Islet of Langerhans (tissue), 1 donor: ENCODE measurements around the gene OPTN.
"Not testable (repeated sequence)": the region's sequence is repeated elsewhere in the genome, so short reads cannot be mapped to it uniquely, and the experiment has no call there.

ENCODE experiments used
- FAIRE-seq: peaks from one replicate; lab custom pipeline; 2011; peaks lifted over from hg19 to GRCh38; lab: Jason Lieb, UNC

The OPTN gene

GRCh38 chr10:13120786-13121499, 21.0 kb downstream of the OPTN start:
- no peak for FAIRE-seq

DNA sequence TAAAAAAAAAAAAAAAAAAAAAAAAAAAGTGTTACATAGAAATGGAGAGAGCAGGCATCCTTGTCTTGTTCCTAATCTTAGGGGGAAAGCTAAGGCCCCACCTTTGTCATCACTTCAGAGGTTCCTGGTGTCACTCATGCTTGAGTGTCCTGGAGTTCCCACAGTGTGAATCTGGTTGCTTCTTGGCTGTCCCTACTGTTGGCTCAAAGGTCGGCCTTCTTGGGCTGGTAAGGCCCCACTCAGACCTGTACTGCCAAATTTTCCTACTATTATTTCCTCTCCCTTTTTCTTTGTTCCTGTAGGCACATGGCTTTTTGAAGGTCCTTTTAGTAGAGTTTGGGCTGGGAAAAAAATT, 21.5 kb downstream of the OPTN start:
- no peak for FAIRE-seq

GRCh38 chr10:13136651-13137050, 36.7 kb downstream of the OPTN start:
- FAIRE-seq: no peak

GRCh38 chr10:13139150-13139549, 39.2 kb downstream of the OPTN start:
- no peak for FAIRE-seq

DNA sequence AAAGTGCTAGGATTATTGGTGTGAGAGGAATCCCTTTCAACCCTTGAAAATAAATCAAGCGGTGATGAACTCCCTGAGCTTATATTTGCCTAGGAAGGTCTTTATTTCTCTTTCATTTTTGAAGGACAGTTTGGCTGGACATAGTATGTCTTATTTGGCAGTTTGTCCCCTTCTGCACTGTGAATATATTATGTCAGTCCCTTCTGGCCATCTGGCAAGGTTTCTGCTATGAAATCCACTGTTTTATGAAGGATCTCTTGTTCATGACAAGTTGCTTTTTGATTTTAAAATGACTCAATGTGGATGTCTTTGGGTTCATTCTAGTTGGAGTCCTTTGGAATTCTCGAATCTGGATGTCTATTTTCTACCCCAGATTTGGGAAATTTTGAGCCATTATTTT, 39.7 kb downstream of the OPTN start:
- no peak for FAIRE-seq

GRCh38 chr10:13140627-13141190, 40.7 kb downstream of the OPTN start:
- no peak for FAIRE-seq

DNA sequence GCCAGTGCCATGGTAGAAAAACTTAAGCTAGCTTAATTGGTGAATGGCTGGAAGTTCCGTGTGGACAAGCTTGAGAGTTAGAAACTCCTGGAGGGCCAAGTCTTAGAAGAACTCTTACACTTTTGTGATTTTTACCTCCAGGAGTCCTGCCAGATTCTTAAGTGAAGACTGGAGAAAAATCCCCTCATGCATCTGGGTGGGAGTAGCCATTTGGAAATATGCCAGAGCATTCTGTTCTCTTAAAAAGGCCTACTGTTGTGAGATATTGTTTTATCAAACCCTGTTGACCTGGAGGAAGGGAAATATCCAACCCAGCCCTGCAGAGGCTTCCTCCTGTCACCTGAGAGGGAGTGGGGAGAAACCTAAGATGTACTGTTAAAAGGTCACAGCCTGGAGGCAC, 43.8 kb downstream of the OPTN start:
- no peak for FAIRE-seq

DNA sequence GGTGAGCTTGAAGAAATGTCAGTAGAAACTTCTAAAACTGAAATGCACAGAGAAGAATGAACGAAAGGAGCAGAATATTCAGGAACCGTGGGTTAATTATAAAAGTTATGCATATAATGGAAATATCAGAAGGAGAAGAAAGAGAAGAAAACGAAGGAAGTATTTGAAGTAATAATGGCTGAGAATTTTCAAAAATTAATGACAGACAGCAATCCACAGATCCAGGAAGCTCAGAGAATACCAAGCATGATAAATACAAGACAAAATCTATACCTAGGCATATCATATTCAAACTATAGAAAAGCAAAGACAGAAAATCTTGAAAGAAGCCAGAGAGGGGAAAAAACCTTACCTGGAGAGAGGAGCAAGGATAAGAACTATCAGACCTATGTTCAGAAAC, 44.9 kb downstream of the OPTN start:
- FAIRE-seq: no peak

- FAIRE-seq: no peak
Measured at GRCh38 chr10:13146379-13146778, 46.4 kb downstream of the OPTN start.

GRCh38 chr10:13147161-13147560, 47.2 kb downstream of the OPTN start:
- FAIRE-seq: no peak

DNA sequence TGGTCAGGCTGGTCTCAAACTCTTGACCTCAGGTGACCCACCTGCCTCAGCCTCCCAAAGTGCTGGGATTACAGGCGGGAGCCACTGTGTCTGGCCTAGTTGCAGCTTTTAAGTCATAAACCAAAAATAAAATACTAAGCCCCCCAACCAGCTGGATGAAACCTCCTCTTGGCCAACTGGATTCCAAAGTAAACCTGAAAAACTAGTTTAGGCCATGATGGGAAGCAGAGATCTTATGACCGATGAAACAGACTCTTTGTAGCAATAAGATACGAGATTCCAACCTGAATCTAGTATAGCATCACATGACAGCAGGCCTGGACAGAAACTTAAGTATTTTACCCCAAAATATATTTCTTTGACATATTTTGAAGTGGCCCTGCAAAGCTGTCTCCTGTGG, 52.3 kb downstream of the OPTN start:
- no peak for FAIRE-seq

- not testable (repeated sequence) for FAIRE-seq
Measured at GRCh38 chr10:13155860-13156259, 55.9 kb downstream of the OPTN start.

GRCh38 chr10:13158401-13158800, 58.4 kb downstream of the OPTN start:
- no peak for FAIRE-seq

GRCh38 chr10:13160934-13161856, 61.2 kb downstream of the OPTN start, which contains the start of gene MCM10:
Gene MCM10, plus strand, starts transcription at chr10:13161558. Its CDS starts 2,645 bp downstream, at chr10:13164203.
- peak; percentile 86 for FAIRE-seq

DNA sequence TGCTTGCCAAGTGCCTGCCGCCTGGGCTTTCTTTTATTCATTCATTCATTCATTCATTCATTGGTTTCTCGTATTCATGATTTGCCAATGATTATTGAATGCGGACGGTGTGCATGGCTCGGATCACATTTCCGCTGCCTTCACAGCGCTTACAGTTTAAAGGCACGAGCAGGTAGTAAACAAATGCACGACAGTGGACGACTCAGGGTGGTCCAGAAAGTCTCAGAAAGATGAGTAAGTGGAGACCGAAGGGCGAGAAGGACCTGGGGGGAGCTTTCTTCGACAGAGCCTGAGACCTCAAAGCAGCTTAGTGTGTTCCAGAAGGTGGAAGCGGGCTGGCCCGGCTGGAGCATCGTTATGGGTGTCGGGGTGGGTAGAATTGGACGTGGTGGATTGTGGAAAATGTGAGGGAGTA, 61.9 kb downstream of the OPTN start:
- FAIRE-seq: no peak

DNA sequence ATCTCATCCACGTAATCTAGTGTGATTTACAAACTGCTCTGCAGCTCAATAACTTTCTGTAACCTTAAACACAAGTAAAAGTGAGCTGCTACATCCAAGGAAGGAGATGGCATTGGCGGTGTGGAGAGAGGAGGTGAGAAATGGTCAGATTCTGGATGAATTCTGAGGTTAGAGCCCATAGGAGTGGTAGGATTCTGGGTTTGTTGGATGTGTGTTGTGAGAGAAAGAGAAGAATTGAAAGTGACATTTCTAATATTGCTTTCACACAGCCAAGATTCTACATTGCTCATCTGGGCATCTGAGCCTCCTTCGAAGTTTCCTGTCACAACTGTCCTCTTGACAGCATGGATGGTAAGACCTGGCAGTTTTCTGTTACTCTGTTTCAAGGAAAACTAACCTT, 63.9 kb downstream of the OPTN start:
- FAIRE-seq: no peak

- FAIRE-seq: no peak
Measured at GRCh38 chr10:13165177-13165576, 65.2 kb downstream of the OPTN start.

- FAIRE-seq: no peak
Measured at GRCh38 chr10:13167568-13167967, 67.6 kb downstream of the OPTN start.

DNA sequence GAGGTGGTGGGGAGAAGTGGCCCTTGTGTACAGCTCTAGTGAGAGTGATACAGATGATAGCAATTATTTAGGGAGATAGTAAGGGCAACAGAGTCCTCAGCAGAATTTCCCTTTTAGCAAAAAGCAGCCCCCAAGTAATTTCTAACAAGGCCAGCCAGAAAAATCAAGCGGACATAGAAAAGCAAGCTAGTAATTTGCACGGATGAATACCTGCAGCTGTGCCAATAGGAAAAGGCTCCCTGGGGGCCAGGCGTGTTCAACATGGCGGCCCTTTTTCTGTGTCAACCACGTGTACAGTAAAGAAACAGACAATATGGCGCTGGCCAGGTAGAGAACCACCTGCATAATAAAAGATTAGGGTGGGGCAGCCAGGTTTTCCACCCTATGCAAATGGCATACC, 68.8 kb downstream of the OPTN start:
- FAIRE-seq: no peak

- FAIRE-seq: no peak
Measured at GRCh38 chr10:13173616-13174015, 73.7 kb downstream of the OPTN start.

DNA sequence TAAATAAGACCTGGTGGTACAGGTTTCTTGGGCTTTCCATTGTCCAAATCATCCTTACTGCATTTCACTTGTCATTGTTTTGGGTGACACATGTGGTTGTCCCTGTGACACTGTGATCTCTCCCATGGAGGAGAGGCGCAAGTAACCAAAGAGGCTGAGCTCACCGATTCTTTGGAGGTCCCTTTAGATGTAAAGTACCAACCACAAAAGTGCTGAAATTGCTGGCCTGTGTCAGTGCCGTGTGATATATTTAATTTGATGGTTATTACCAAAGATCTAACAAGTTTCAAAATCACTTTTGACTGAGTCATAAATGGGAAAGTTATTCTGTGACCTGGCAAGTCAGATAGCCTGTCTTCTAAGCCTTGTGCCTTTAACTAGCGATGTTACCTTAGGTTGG, 80.8 kb downstream of the OPTN start:
- FAIRE-seq: no peak

GRCh38 chr10:13182424-13182823, 82.5 kb downstream of the OPTN start:
- FAIRE-seq: no peak

DNA sequence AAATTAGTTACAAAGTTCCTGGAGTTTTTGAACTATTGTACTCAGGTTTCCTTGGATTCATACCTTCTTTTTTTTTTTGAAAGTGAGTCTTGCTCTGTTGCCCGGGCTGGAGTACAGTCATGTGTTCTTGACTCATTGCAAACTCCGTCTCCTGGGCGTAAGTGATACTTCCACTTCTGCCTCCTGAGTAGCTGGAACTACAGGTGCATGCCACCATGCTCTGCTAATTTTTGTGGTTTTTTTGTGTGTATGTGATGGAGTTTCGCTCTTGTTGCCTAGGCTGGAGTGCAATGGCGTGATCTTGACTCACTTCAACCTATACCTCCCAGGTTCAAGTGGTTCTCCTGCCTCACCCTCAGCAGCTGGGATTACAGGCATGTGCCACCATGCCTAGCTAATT, 83.7 kb downstream of the OPTN start:
- FAIRE-seq: no peak
